Heart left ventricle (tissue), 16 donors: ENCODE measurements around the gene AGXT2. TPM values are rescaled to one million over a fixed set of nuclear protein-coding genes. Genes with fewer than 3 reads are reported as not detected.
A peak's percentile ranks its signal among the peaks of the same experiment; 100 is the strongest.

Experiments
- ATAC-seq, 4 donors: fragments of 200-7000 bp; cut with Tn5 transposase; one replicate each; pipeline ENCODE4 v1.9.1; 2020 to 2022; ENCODE audit warnings: moderate library complexity in 4 of 4, mild to moderate bottlenecking in 3 of 4, moderate number of reproducible peaks in 1 of 4
- DNase-seq, 5 donors: peaks; one replicate each; pipeline ENCODE4 v3.0.0-alpha.2; 2020
- H3K27ac ChIP-seq, 12 donors: fragments of 200-600 bp; sonication (generic) in 4 of 12; one replicate each; pipeline versions ENCODE4 v1.5.0 to v1.8.0; 2016 to 2022; ENCODE audit warnings: mild to moderate bottlenecking in 2 of 12
- H3K27me3 ChIP-seq, 9 donors: fragments of 200-600 bp; sonication (generic) in 2 of 9; one replicate each; pipeline versions ENCODE4 v1.5.1 to v1.8.0; 2016 to 2022; ENCODE audit warnings: mild to moderate bottlenecking in 3 of 9
- H3K36me3 ChIP-seq, 9 donors: fragments of 200-600 bp; sonication (generic) in 2 of 9; one replicate each; pipeline versions ENCODE4 v1.5.0 to v1.8.0; 2018 to 2022; ENCODE audit warnings: mild to moderate bottlenecking in 2 of 9
- H3K4me1 ChIP-seq, 12 donors: fragments of 200-600 bp; sonication (generic) in 4 of 12; one replicate each; pipeline versions ENCODE4 v1.5.0 to v1.8.0; 2016 to 2022; ENCODE audit warnings: mild to moderate bottlenecking in 3 of 12
- H3K4me3 ChIP-seq, 12 donors: fragments of 200-600 bp; sonication (generic) in 4 of 12; one replicate each; pipeline versions ENCODE4 v1.5.0 to v1.8.0; 2017 to 2022; ENCODE audit warnings: mild to moderate bottlenecking in 9 of 12, moderate library complexity in 4 of 12
- H3K9me3 ChIP-seq, 12 donors: fragments of 200-600 bp; sonication (generic) in 4 of 12; one replicate each; pipeline versions ENCODE4 v1.5.0 to v1.8.0; 2016 to 2022; ENCODE audit warnings: mild to moderate bottlenecking in 1 of 12
- POLR2A ChIP-seq, 2 donors: fragments of 450-650 bp; IDR thresholded peaks; one replicate each; pipeline ENCODE4 v1.6.1; 2017; ENCODE audit warnings: antibody characterized with exemption in 2 of 2, mild to moderate bottlenecking in 2 of 2, moderate library complexity in 2 of 2
- WGBS, 4 donors: extraction: QIAGEN DNeasy Blood & Tissue Kit in 2 of 4; methylation state at CpG; one replicate each; pipeline versions ENCODE4 v1.1.5 to v1.1.7; 2013 to 2018; 5-methylcytosine and 5-hydroxymethylcytosine counted together
- intact Hi-C, 10 donors: fragments of 100-400 bp; cut with DNase I; formaldehyde crosslinking; loops; one replicate each; pipeline versions ENCODE4 v1.11.1 to v1.14.2; 2022
- polyA plus RNA-seq, 2 donors: library from polyadenylated mRNA; stranded (reverse); fragments of 200-250 nt; gene quantifications; one replicate each; pipeline ENCODE4 v1.2.3, GENCODE V29; 2013
- total RNA-seq, 9 donors: library from RNA; depleted of rRNA in 2 of 9; stranded (reverse); fragments of >200 nt in 2 of 9; fragmentation: NEBNext Ultra II Directional in 3 of 9; extraction: Animal tissue kit (Norgen Biotek cat#: 25700) in 3 of 9; gene quantifications; one replicate each; pipeline versions ENCODE4 v1.1.0 to v1.2.4, GENCODE V29; 2016 to 2023
- TF ChIP-seq, protein P1 (sequence below), 12 donors: fragments of 200-600 bp; sonication (generic) in 4 of 12; IDR thresholded peaks; one replicate each; pipeline versions ENCODE4 v1.5.0 to v1.8.0; 2018 to 2022; ENCODE audit warnings: antibody characterized with exemption in 12 of 12, mild to moderate bottlenecking in 5 of 12
- donor health status: ischemic (EF 13 %, LVEDD 7.1; RV severe dilation, severe dysfunction).
- donor health status: healthy with polysubstance abuse.
- donor health status: DM: no; HTN: yes; CAD: no.
- donor health status: DM: no; HTN: no; CAD: no.
- donor health status: ischemic (EF 25% LVEDD 6.9; RV normal size, moderate dysfunction).
- donor health status: ischemic (EF 25% LVEDD 5.7; RV mildly dilated, moderate dysfunction).
- donor health status: healthy.
- donor health status: DM: yes; HTN: yes; CAD: no.
- donor health status: ischemic (EF 35%, LVEDD 5.7; RV mildly dilated, moderate dysfunction).
- donor health status: nonischemic (EF 11% LVEDD 7.7; RV severe dilation, severe dysfunction).
- donor health status: DM: yes; HTN: yes; CAD: no.
- donor health status: PGD.
- donor health status: ischemic (EF 29% LVEDD 5.4; RV normal size, mild dysfunction).
- donor health status: nonischemic (EF 23%, LVEDD 6.1; RV moderate dilation, normal function).

Gene AGXT2
- total and polyA plus RNA-seq, 11 donors: not detected

DNA sequence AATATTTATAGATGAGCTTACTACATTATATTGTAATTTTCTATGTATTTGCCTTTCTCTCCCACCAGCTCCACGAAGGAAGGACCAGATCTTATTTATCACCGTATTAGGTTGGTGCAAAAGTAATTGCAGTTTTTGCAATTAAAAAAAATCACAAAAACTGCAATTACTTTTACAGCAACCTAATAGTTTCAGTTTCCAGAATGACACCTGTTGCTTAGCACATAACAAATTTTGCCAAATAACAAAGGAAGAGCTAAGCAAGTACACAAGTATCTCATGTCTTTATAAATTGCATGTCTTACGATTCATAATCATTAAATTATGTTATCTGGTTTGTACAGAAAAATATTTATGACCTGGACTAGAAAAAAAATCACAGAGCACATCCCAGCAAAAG, 45.9 kb downstream of the AGXT2 start:
- no peak overlapping the region for H3K4me3 ChIP-seq
- no peak for DNase-seq
- no peak for TF ChIP-seq POLR2A (IDR thresholded peaks at IDR 0.05)
- TF ChIP-seq, protein P1, sequence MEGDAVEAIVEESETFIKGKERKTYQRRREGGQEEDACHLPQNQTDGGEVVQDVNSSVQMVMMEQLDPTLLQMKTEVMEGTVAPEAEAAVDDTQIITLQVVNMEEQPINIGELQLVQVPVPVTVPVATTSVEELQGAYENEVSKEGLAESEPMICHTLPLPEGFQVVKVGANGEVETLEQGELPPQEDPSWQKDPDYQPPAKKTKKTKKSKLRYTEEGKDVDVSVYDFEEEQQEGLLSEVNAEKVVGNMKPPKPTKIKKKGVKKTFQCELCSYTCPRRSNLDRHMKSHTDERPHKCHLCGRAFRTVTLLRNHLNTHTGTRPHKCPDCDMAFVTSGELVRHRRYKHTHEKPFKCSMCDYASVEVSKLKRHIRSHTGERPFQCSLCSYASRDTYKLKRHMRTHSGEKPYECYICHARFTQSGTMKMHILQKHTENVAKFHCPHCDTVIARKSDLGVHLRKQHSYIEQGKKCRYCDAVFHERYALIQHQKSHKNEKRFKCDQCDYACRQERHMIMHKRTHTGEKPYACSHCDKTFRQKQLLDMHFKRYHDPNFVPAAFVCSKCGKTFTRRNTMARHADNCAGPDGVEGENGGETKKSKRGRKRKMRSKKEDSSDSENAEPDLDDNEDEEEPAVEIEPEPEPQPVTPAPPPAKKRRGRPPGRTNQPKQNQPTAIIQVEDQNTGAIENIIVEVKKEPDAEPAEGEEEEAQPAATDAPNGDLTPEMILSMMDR (IDR thresholded peaks at IDR 0.05): no peak
- 68 to 86% (median 80%) methylated on average over 3 of the region's 3 CpGs for WGBS, 4 donors
- intact Hi-C loops: loop anchor here in 8 of 10 donors (5.0 to 10.0 kb wide), 6 partner anchors 40 to 530 kb away; no protein-coding TSS in a partner anchor
- H3K9me3 ChIP-seq: peaks cover 0 to 1% (median 0%) of the 10 kb centered on the region in 12 donors
- H3K36me3 ChIP-seq: no peaks in the 10 kb centered on the region
- H3K4me1 ChIP-seq: no peaks in the 10 kb centered on the region
- no peak for ATAC-seq
- no peak overlapping the region for H3K27ac ChIP-seq
- H3K27me3 ChIP-seq: peaks cover 0 to 25% (median 6%) of the 10 kb centered on the region in 9 donors

DNA sequence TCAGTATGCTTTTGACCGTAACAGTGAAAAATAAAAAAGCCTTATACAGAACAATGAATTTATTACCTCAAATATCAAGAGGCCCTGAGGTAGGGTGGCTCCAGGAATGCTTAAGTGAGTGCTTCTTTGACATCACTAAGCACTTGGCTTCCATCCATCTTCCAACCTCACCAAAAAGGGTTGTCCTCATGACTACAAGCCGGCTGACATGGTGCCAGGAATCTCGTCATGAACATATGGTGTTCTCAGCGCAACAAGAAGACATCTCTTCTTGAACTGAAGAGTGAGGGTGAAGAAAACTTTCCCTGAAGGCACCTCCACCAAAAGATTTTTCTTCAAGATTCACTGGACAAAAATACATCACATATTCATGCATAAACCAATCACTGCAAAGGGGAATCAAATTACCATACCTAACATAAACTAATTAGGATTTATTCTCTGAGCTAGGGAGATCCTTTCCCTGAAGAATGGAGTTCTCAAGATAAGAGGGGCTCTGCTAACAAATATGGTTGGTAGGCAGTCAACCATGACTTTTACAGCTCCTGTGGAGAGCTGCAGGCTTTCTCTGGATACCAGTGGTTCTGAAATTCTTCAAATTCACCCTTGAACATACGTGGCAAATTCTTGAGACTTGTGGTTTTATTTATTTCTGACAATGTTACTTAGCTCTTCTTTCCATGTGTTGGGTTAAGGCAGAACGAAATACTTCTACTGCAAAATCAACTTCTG, 49.5 kb downstream of the AGXT2 start:
- no peaks in the 10 kb centered on the region for H3K36me3 ChIP-seq
- TF ChIP-seq, protein P1 (IDR thresholded peaks at IDR 0.05): no peak
- TF ChIP-seq POLR2A (IDR thresholded peaks at IDR 0.05): no peak
- intact Hi-C loops: no loop called here

DNA sequence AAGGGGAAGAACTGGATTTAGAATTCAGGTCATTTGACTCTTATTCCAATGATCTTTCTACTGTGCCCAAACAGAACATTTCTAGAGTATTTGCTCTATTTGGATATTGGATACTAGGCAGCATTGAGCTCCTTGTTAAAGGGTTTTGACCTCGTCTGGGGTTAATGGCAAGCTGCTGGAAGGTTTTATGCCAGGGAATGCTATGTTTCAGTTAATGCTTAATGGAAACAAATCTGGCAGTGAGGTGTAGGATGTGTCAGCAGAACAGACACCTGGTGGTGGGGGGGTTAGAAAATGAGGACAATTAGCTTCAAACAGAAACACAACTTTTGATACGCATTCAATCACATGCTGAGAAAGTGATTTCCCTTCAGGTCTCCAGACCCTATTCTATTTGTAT, 51.5 kb downstream of the AGXT2 start:
- peaks cover 0 to 18% (median 0%) of the 10 kb centered on the region in 9 donors for H3K27me3 ChIP-seq
- ATAC-seq (no peak), DNase-seq (no peak)
- 86 to 90% (median 89%) methylated on average over 2 of the region's 2 CpGs for WGBS, 4 donors
- H3K36me3 ChIP-seq: no peaks in the 10 kb centered on the region
- intact Hi-C loops: no loop called here
- no peak overlapping the region for H3K27ac ChIP-seq
- no peak overlapping the region for H3K4me3 ChIP-seq
- TF ChIP-seq, protein P1 (IDR thresholded peaks at IDR 0.05): no peak
- no peak for TF ChIP-seq POLR2A (IDR thresholded peaks at IDR 0.05)
- H3K4me1 ChIP-seq: no peaks in the 10 kb centered on the region
- H3K9me3 ChIP-seq: peaks cover 0 to 4% (median 0%) of the 10 kb centered on the region in 12 donors

More for the DNA sequence above, 49.5 kb downstream of the AGXT2 start:
- Histone ChIP-seq H3K4me3 (no peak overlapping the region), H3K27me3 (peaks cover 0 to 28% (median 6%) of the 10 kb centered on the region in 9 donors), H3K27ac (no peak overlapping the region), H3K4me1 (no peaks in the 10 kb centered on the region), H3K9me3 (no peaks in the 10 kb centered on the region)
- DNase-seq (peak in 1 of 5 donors; percentile 26), ATAC-seq (no peak)
- WGBS, 4 donors: 60 to 67% (median 65%) methylated on average over 6 of the region's 6 CpGs

DNA sequence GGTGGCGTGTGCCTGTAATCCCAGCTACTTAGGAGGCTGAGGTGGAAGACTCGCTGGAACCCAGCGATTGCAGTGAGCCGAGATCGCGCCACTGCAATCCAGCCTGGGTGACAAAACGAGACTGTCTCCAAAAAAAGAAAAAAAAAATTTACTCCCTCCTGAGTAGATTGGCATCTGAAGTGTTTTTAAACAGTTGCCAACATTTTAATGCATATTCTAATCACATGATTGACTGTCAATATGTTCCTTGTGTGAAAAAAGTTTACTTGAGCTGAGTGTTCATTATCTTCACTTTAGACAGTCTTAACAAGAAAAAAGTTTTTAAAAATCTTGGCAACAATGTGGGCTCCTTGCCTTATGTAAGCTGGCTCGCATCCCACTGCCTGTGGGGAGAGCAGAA, 53.8 kb downstream of the AGXT2 start:
- TF ChIP-seq POLR2A (IDR thresholded peaks at IDR 0.05): no peak
- TF ChIP-seq, protein P1 (IDR thresholded peaks at IDR 0.05): no peak
- peaks cover 0 to 18% (median 0%) of the 10 kb centered on the region in 9 donors for H3K27me3 ChIP-seq
- ATAC-seq (no peak), DNase-seq (no peak)
- H3K36me3 ChIP-seq: no peaks in the 10 kb centered on the region
- H3K27ac ChIP-seq: no peak overlapping the region
- H3K9me3 ChIP-seq: peaks cover 0 to 4% (median 0%) of the 10 kb centered on the region in 12 donors
- intact Hi-C loops: no loop called here
- H3K4me3 ChIP-seq: no peak overlapping the region
- 74 to 90% (median 81%) methylated on average over 8 of the region's 8 CpGs for WGBS, 4 donors
- H3K4me1 ChIP-seq: no peaks in the 10 kb centered on the region
